ENCODE results near the gene PRKN.

The PRKN gene

DNA sequence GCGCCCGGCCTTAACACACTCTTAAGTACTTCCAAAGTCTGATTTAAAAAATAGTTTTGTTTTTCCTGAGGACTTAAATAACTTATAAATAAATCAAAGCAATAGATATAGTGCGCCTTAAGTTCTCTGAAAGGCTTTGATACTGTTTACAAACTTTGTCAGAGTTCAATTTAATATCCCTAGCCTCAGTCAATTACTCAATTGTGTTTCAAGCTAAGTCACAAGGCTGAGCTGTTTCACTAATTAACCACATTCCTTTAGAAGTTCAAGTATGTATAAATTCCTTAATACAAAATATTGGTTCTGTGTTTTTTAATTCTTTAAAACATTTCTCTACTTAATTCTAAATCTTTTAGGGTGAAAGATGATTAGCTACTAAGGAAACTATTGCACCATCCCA, 1275.3 kb downstream of the PRKN start:
- Histone ChIP-seq H3K4me3 (ENCODE audit: insufficient read depth, low read depth, low read length, poor library complexity, severe bottlenecking) (no peak overlapping the region), H3K4me1 (ENCODE audit: control insufficient read depth, insufficient read depth, low read length, poor library complexity, severe bottlenecking) (no peaks in the 10 kb centered on the region), H3K27me3 (replicated peaks; ENCODE audit: control insufficient read depth, insufficient read depth, low read length, poor library complexity, severe bottlenecking) (no peaks in the 10 kb centered on the region), H3K27ac (ENCODE audit: insufficient read depth, low read length, poor library complexity, severe bottlenecking) (no peak overlapping the region), H3K9me3 (ENCODE audit: control insufficient read depth, low read length) (no peaks in the 10 kb centered on the region), H3K36me3 (ENCODE audit: control insufficient read depth, insufficient read depth, low read length) (no peaks in the 10 kb centered on the region)
- DNase-seq, result no peak

- no peak for DNase-seq
- Histone ChIP-seq H3K27me3 (replicated peaks; ENCODE audit: control insufficient read depth, insufficient read depth, low read length, poor library complexity, severe bottlenecking) (no peaks in the 10 kb centered on the region), H3K4me3 (ENCODE audit: insufficient read depth, low read depth, low read length, poor library complexity, severe bottlenecking) (no peak overlapping the region), H3K27ac (ENCODE audit: insufficient read depth, low read length, poor library complexity, severe bottlenecking) (no peak overlapping the region), H3K36me3 (ENCODE audit: control insufficient read depth, insufficient read depth, low read length) (no peaks in the 10 kb centered on the region), H3K4me1 (ENCODE audit: control insufficient read depth, insufficient read depth, low read length, poor library complexity, severe bottlenecking) (no peaks in the 10 kb centered on the region), H3K9me3 (ENCODE audit: control insufficient read depth, low read length) (no peaks in the 10 kb centered on the region)
Observed at GRCh38 chr6:161449521-161449920, 1278.0 kb downstream of the PRKN start.

- Histone ChIP-seq H3K27me3 (replicated peaks; ENCODE audit: control insufficient read depth, insufficient read depth, low read length, poor library complexity, severe bottlenecking) (no peaks in the 10 kb centered on the region), H3K4me1 (ENCODE audit: control insufficient read depth, insufficient read depth, low read length, poor library complexity, severe bottlenecking) (no peaks in the 10 kb centered on the region), H3K36me3 (ENCODE audit: control insufficient read depth, insufficient read depth, low read length) (no peaks in the 10 kb centered on the region), H3K4me3 (ENCODE audit: insufficient read depth, low read depth, low read length, poor library complexity, severe bottlenecking) (no peak overlapping the region), H3K9me3 (ENCODE audit: control insufficient read depth, low read length) (no peaks in the 10 kb centered on the region), H3K27ac (ENCODE audit: insufficient read depth, low read length, poor library complexity, severe bottlenecking) (no peak overlapping the region)
- DNase-seq, result no peak
Observed at GRCh38 chr6:161446949-161447348, 1280.6 kb downstream of the PRKN start.

GRCh38 chr6:161446296-161446925, 1281.2 kb downstream of the PRKN start:
- DNase-seq, result no peak
- Histone ChIP-seq H3K27ac (ENCODE audit: insufficient read depth, low read length, poor library complexity, severe bottlenecking) (no peak overlapping the region), H3K36me3 (ENCODE audit: control insufficient read depth, insufficient read depth, low read length) (no peaks in the 10 kb centered on the region), H3K4me1 (ENCODE audit: control insufficient read depth, insufficient read depth, low read length, poor library complexity, severe bottlenecking) (no peaks in the 10 kb centered on the region), H3K9me3 (ENCODE audit: control insufficient read depth, low read length) (no peaks in the 10 kb centered on the region), H3K27me3 (replicated peaks; ENCODE audit: control insufficient read depth, insufficient read depth, low read length, poor library complexity, severe bottlenecking) (no peaks in the 10 kb centered on the region), H3K4me3 (ENCODE audit: insufficient read depth, low read depth, low read length, poor library complexity, severe bottlenecking) (no peak overlapping the region)

- Histone ChIP-seq H3K27ac (ENCODE audit: insufficient read depth, low read length, poor library complexity, severe bottlenecking) (no peak overlapping the region), H3K36me3 (ENCODE audit: control insufficient read depth, insufficient read depth, low read length) (no peaks in the 10 kb centered on the region), H3K27me3 (replicated peaks; ENCODE audit: control insufficient read depth, insufficient read depth, low read length, poor library complexity, severe bottlenecking) (no peaks in the 10 kb centered on the region), H3K4me3 (ENCODE audit: insufficient read depth, low read depth, low read length, poor library complexity, severe bottlenecking) (no peak overlapping the region), H3K4me1 (ENCODE audit: control insufficient read depth, insufficient read depth, low read length, poor library complexity, severe bottlenecking) (no peaks in the 10 kb centered on the region), H3K9me3 (ENCODE audit: control insufficient read depth, low read length) (no peaks in the 10 kb centered on the region)
- DNase-seq, result no peak
Observed at GRCh38 chr6:161445021-161445799, 1282.4 kb downstream of the PRKN start.

GRCh38 chr6:161444464-161444863, 1283.1 kb downstream of the PRKN start:
- Histone ChIP-seq H3K4me1 (ENCODE audit: control insufficient read depth, insufficient read depth, low read length, poor library complexity, severe bottlenecking) (no peaks in the 10 kb centered on the region), H3K27me3 (replicated peaks; ENCODE audit: control insufficient read depth, insufficient read depth, low read length, poor library complexity, severe bottlenecking) (no peaks in the 10 kb centered on the region), H3K9me3 (ENCODE audit: control insufficient read depth, low read length) (no peaks in the 10 kb centered on the region), H3K4me3 (ENCODE audit: insufficient read depth, low read depth, low read length, poor library complexity, severe bottlenecking) (no peak overlapping the region), H3K36me3 (ENCODE audit: control insufficient read depth, insufficient read depth, low read length) (no peaks in the 10 kb centered on the region), H3K27ac (ENCODE audit: insufficient read depth, low read length, poor library complexity, severe bottlenecking) (no peak overlapping the region)
- DNase-seq, result no peak

- no peak overlapping the region for H3K4me3 ChIP-seq (ENCODE audit: insufficient read depth, low read depth, low read length, poor library complexity, severe bottlenecking)
- H3K36me3 ChIP-seq (ENCODE audit: control insufficient read depth, insufficient read depth, low read length), result no peaks in the 10 kb centered on the region
- no peaks in the 10 kb centered on the region for H3K9me3 ChIP-seq (ENCODE audit: control insufficient read depth, low read length)
- no peaks in the 10 kb centered on the region for H3K4me1 ChIP-seq (ENCODE audit: control insufficient read depth, insufficient read depth, low read length, poor library complexity, severe bottlenecking)
- DNase-seq, result no peak
- no peak overlapping the region for H3K27ac ChIP-seq (ENCODE audit: insufficient read depth, low read length, poor library complexity, severe bottlenecking)
- H3K27me3 ChIP-seq (replicated peaks; ENCODE audit: control insufficient read depth, insufficient read depth, low read length, poor library complexity, severe bottlenecking), result no peaks in the 10 kb centered on the region
Observed at GRCh38 chr6:161443848-161444247, 1283.7 kb downstream of the PRKN start.

- Histone ChIP-seq H3K9me3 (ENCODE audit: control insufficient read depth, low read length) (no peaks in the 10 kb centered on the region), H3K4me1 (ENCODE audit: control insufficient read depth, insufficient read depth, low read length, poor library complexity, severe bottlenecking) (no peaks in the 10 kb centered on the region)
Observed at GRCh38 chr6:161442420-161442819, 1285.1 kb downstream of the PRKN start.

DNA sequence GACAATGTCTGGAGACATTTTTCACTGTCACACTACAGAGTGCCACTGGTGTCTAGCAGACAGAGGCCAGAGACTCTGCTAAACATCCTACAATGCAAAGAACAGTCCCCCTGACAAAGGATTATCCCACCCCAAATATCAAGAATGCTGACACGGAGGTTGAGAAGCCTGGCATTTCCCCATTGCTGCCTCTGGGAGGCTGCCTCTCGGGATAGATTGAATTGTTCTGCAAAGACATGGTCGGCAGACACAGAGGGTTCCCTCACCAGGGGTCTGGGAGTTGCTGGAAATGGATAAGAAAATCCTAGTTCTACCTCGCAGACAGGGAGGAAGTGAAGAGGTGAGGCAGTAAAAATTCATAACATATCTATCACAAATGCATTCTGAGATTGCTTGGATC, 1287.3 kb downstream of the PRKN start:
- Histone ChIP-seq H3K36me3 (ENCODE audit: control insufficient read depth, insufficient read depth, low read length) (no peaks in the 10 kb centered on the region), H3K27ac (ENCODE audit: insufficient read depth, low read length, poor library complexity, severe bottlenecking) (no peak overlapping the region), H3K4me1 (ENCODE audit: control insufficient read depth, insufficient read depth, low read length, poor library complexity, severe bottlenecking) (no peaks in the 10 kb centered on the region), H3K9me3 (ENCODE audit: control insufficient read depth, low read length) (no peaks in the 10 kb centered on the region), H3K27me3 (replicated peaks; ENCODE audit: control insufficient read depth, insufficient read depth, low read length, poor library complexity, severe bottlenecking) (no peaks in the 10 kb centered on the region), H3K4me3 (ENCODE audit: insufficient read depth, low read depth, low read length, poor library complexity, severe bottlenecking) (no peak overlapping the region)
- DNase-seq, result no peak

More at GRCh38 chr6:161442420-161442819, 1285.1 kb downstream of the PRKN start:
- H3K36me3 ChIP-seq (ENCODE audit: control insufficient read depth, insufficient read depth, low read length), result no peaks in the 10 kb centered on the region
- H3K27me3 ChIP-seq (replicated peaks; ENCODE audit: control insufficient read depth, insufficient read depth, low read length, poor library complexity, severe bottlenecking), result no peaks in the 10 kb centered on the region
- H3K27ac ChIP-seq (ENCODE audit: insufficient read depth, low read length, poor library complexity, severe bottlenecking), result no peak overlapping the region
- H3K4me3 ChIP-seq (ENCODE audit: insufficient read depth, low read depth, low read length, poor library complexity, severe bottlenecking), result no peak overlapping the region
- no peak for DNase-seq

GRCh38 chr6:161439093-161439492, 1288.5 kb downstream of the PRKN start:
- Histone ChIP-seq H3K27me3 (replicated peaks; ENCODE audit: control insufficient read depth, insufficient read depth, low read length, poor library complexity, severe bottlenecking) (no peaks in the 10 kb centered on the region), H3K9me3 (ENCODE audit: control insufficient read depth, low read length) (no peaks in the 10 kb centered on the region), H3K4me3 (ENCODE audit: insufficient read depth, low read depth, low read length, poor library complexity, severe bottlenecking) (no peak overlapping the region), H3K27ac (ENCODE audit: insufficient read depth, low read length, poor library complexity, severe bottlenecking) (no peak overlapping the region), H3K36me3 (ENCODE audit: control insufficient read depth, insufficient read depth, low read length) (no peaks in the 10 kb centered on the region), H3K4me1 (ENCODE audit: control insufficient read depth, insufficient read depth, low read length, poor library complexity, severe bottlenecking) (no peaks in the 10 kb centered on the region)
- DNase-seq, result no peak

All from effector memory CD4-positive, alpha-beta T cell (primary cell).